Stimulated activated CD8-positive, alpha-beta memory T cell treated with anti-CD3 and anti-CD28 coated beads, Interleukin-12 subunit alpha, Interleukin-12 subunit beta, amount 100 ng/mL, for 24 hours (primary cell): ENCODE data around the gene AKIRIN2.
"Not testable (repeated sequence)": the region's sequence is repeated elsewhere in the genome, so short reads cannot be mapped to it uniquely, and the experiment has no call there.

Source experiments
- DNase-seq: peaks from one replicate; pipeline ENCODE4 v3.0.0-alpha.2; 2020; ENCODE audit errors: extremely low read depth

The AKIRIN2 gene

DNA sequence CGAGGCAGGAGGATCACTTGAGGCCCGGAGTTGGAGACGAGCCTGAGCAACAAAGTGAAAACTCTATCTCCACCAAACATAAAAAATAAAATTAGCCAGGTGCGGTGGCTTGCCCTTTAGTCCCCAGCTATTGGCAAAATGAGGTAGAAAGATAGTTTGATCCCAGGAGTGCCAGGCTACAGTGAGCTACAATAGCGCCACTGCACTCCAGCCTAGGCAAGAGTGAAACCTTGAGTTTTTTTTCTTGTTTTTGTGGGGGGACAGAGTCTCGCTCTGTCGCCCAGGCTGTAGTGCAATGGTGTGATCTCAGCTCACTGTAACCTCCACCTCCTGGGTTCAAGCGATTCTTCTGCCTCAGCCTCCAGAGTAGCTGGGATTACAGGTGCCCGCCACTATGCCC is 14.1 kb downstream of the AKIRIN2 start:
- not testable (repeated sequence) for DNase-seq

DNA sequence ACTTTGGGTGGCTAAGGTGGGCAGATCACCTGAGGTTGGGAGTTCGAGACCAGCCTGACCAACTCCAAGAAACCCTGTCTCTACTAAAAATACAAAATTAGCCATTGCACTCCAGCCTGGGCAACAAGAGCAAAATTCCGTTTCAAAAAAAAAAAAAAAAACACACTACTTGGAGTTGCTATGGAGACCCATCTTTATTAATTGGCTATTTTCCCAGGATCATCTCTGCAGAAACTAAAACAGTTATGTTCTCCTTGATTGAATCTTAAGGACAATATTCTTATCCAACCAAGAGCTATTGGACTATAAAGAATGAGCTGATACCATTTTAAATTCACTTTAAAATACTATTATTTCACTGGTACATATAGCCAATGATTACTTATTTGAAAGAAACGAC is 14.7 kb downstream of the AKIRIN2 start:
- no peak for DNase-seq

DNA sequence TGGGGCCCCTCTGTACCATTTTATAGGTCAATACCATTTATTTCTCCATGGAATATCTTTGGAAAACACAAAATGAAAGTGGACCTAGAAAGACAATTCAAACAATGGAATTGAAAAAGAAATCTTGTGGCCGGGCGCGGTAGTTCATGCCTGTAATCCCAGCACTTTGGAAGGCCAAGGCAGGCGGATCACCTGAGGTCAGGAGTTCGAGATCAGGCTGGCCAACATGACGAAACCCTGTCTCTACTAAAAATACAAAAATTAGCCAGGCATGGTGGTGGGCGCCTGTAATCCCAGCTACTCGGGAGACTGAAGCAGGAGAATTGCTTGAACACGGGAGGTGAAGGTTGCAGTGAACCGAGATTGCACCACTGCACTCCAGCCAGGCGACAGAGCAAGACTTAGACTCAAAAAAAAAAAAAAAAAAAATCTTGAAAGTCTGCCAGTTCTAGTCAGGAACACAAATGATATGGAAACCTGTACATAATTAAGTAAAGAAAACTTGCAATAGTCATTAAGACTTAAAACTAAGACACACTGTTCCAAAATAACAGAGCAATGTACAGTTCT is 15.3 kb downstream of the AKIRIN2 start:
- not testable (repeated sequence) for DNase-seq

DNA sequence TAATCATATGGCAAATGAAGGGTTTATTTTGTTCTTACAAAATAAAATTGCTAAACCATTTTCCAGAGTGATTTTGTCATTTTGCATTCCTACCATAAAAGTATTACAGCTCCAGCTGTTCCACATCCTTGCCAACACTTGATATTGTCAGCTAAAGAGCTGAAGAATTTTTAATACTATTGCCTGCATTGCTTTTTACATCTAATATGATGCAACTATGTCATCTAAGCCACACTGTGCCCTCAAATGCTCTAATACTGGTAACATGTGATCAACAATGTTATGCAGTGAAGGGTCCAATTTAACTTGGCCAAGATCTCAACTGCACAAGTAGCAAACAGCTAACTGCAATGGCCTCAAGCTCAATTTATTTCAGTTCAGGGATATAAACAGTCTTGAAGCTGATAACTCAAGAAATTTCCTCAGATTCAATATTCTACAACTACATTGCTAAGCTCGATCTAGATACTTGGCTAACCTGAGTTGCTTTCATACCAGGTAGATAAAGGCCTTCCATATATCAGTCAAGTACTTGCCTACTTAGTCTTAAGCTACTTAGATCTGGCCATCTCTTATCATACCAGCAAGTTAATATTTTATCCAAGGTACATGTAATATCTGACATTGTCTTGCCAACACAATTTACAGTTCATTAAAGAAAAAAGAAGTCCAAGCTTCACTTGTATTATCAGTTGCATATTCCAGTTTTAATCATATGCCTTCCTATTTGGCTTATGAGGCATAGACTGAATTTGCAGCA is 17.0 kb downstream of the AKIRIN2 start:
- DNase-seq: no peak

DNA sequence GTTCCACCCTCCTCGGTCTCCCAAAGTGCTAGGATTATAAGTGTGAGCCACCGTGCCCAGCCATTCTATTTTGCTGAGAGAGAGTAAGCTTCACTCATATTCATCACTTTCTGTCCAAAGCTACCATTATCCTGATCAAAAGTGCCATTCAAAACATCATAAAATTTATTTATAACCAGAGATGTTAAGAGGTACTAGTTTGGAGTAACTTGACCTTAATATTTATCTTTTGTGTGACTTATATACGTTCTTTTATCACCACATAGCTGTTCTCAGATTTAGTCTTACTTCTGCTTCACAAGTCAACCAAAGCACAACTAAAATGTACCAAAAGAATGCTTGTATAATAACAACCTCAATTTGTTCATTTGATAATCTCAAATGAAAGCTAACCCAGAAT is 18.1 kb downstream of the AKIRIN2 start:
- no peak for DNase-seq

DNA sequence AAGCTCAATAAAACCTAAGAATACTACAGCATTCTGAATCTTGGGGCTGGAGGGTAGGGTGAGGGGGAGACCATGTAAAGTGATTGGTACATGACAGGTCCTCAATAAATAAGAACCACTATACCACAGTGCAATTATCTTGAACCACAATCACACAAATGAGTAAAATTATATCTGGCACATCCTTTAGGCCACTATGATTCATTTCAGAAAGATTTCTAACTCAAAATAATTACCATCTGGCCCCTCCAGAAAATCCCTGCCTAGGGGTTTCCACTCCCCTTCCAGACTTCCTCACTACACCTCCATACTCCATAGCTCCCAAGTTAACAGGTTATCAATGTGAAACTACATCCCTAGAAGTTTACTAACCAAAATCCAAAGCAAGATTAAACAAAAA is 19.7 kb downstream of the AKIRIN2 start:
- DNase-seq: no peak

DNA sequence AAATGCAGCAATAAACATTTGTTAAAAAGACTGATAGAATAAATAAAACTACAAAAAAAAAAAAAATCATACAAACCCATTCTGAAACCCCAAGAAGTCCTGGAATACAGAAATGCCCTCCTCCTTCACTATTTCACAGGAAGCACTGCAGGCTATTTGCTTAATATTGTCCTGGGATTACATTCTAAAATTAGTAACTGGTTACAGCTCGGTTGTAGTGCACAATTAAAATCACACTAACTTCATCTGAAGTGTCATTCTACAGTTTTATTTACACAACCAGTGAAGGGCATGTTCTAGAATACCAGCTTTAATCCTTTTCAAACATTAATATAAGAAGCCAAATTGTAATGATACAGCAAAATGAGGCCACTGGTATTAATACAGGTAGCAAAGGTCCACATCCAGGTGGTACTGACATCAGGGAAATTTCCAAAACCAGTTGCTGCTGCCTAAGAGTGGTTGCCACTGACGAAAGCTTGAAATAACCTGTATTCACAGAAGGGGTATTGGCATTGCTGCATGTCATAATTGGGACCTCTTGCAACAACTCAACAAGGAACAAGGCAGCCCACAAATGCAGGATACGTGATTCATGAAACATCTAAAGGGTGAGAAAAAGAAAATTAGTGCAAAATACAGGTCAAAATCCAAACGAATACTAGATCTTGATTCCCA is 26.9 kb downstream of the AKIRIN2 start:
- no peak for DNase-seq

DNA sequence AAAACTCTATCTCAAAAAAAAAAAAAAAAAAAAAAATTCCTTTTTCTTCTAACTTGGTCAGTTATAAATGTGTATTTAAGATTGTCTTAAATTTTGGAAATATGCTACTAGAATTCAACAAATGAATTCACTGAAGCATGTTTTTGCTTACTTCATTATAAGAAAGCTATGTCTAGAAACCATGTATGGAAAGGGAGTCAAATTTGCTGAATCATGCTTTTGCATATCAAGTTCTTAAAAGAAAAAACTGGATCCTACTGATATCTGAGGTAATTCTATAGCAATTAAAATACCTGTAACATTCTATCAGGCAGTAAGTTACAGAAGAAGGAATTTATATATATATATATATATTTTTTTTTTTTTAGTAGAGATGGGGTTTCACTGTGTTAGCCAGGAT is 27.7 kb downstream of the AKIRIN2 start:
- DNase-seq: no peak

DNA sequence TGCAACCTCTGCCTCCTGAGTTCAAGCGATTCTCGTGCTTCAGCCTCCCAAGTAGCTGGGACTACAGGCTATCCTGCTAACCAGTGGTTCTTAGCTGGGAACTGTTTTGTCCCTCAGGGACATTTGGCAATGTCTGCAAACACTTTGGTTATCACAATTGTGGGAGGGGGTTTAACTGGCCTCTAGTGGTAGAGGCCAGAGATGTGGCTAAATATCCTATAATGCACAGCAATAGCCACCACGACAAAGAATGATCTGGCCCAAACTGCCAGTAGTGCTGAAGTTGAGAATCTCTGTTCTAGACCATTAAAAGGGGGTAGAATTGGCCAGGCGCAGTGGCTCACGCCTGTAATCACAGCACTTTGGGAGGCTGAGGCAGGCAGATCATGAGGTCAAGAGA is 28.8 kb downstream of the AKIRIN2 start:
- DNase-seq: no peak

DNA sequence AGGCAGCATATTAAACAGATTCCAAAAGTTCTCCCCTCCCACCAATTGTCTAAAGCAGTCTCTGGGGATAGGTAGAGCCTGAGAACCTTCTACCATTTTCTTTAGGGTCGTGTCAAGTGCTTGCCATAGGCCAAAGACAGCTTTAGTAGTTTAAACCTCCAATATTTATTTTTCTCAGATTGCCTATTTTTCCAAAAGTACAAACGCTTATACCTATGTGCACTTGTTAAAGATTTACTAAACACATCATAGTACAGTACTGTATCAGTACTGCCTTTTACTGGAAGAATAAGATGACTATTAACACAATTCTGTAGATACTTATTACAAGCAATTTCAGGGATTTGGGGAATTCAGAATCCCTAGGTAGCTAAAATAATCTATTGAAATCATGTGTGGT is 29.4 kb downstream of the AKIRIN2 start:
- DNase-seq: no peak

DNA sequence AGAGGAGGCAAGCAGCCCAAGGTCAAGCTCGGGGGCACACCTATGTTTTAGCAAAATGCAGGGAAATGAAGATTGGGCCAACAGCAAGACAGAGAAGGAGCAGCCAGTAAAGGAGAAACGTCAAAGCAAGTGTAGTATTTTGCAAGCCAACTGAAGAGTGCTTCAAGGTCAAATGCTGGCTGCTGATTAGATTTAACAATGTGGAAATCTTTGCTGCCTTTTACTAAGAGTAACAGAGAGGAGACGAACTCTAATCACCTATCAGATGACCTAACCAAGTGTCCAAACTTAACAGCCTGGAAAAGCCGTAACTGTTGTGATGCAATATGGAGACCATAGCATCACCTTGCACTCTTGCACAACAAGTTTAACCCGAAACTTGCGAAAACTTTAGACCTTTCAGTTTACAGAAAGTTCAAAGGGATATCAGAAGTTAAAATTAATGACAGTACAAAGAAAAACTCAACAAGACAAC is 30.4 kb downstream of the AKIRIN2 start:
- no peak for DNase-seq

DNA sequence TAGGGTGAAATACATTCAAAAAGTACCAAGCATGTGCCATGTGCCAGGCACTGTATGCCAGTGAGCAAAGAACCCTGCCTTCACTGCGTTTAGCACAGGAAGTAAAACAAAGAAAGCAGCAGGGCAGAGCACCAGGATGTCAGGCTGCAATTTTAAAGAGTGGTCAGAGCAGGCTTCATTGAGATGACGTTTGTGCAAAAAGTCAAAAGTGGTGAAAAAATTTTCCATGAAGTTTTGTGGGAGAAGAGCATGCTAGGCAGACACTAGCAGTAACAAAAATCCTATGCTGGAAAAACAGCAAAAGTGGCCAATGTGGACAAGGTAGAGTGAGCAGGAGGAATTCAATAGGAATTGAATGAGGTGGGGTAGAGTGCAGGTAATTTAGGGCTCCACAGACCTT is 31.3 kb downstream of the AKIRIN2 start:
- DNase-seq: no peak

DNA sequence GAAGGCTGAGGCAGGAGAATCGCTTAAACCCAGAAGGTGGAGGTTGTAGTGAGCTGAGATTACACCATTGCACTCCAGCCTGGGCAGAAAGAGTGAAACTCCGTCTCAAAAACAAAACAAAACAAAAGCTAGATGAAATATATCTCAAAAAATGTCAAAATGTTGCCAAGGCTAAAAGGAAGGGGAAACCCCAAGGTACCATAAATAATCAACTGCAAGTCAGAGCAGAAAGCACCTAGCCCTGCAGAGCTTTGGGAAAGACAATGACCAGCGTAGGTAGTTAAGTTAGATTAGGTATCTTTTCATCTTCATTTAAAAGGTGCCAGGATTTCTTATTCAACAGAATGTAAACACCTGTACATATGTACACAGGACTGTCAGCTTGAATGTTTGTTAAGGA is 33.0 kb downstream of the AKIRIN2 start:
- DNase-seq: no peak

DNA sequence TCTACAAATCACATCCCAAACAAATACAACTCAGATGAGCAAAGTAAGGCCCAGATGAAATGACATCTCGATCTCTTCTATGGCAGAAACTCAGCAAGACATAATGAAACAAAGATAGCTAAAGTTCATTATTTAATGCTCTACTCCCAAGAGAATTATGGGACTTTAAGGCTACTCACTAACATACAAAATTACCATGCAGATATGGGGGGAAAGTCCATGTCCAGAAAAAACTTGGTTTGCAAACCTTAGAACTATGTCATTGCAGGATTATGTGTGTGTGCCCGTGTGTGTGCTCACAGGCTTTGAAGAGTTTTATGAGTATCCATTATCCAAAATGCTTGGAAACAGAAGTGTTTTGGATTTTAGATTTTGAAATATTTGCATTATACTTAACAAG is 34.0 kb downstream of the AKIRIN2 start:
- DNase-seq: no peak

DNA sequence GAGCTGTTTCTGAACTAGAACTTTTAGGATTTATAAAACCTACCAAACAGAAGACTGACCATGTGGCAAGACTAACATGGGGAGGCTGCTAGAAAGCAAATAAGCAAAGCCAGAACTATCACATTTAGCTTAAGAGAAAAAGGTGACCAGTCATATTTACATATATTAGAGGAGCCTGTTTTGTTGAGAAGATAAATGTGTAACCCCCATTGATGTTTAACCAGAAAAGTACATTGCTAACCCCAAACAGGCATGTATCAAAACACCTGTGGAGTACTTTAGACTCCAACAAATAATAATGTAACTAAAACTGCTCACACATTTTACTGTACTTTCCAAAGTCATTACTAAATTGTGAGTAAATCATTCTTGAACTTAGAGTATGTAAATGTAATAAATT is 35.0 kb downstream of the AKIRIN2 start:
- no peak for DNase-seq

DNA sequence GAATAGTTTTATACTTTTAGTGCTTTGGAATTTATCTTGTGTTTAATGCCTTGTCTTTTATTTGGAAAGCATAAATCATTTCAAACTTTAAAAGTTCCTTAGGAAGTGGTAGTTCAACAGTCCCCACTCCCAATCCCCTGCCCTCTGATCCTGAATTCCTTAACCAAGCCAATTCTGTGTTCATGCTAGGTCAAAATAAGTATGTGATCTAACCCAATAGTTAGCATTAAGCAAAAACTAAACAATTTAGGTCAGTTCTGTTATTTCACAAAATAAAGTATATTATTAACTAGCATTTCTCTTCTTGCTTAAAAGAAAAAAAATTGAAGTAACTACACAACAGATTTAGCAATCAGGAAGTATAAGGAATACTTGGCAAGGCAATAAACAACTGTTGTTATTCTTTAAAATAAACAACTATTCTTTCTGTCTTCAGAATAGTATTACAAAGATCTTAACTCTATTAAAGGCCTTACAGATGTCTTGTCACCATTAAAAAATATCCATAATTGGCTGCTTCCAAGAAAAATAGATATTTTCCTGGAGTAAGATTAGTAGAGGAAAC is 37.0 kb downstream of the AKIRIN2 start:
- no peak for DNase-seq

DNA sequence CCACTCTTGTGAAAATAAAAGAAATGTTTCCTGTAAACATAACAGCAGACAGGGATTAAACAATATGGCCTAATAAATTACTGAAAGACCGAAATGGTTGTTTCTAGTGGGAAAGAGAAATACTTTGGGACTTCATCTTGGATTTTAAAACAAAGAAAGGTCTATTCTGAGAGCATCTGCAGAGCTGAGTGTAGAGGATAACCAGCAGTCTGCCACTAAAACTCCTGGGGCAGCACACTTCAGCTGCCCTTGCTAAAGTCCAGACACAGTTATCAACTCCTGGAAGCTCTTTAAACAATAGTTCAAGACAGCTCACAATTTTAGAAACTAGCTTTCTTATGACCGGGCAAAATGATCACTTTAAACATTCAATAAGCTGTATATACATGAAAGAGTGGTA is 38.6 kb downstream of the AKIRIN2 start:
- no peak for DNase-seq

DNA sequence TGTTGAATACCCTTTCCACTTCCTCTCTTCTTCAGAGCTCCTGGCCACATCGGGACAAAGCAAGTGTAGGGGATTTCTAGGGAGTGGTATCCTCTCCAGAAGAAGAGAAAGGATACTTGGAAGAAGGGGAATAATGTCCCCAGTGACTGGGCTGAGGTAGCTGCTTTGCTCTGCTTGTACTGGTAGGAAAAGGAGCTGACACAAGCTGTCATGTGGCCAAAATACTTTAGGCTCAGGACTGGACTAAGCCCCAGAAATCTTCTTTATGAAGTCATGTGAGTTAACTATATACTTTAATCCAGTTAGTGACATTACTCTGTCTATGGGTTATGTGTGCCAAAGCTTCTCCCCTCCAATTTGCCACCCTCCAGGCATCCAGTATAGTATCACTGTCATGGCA is 40.5 kb downstream of the AKIRIN2 start:
- DNase-seq: no peak

DNA sequence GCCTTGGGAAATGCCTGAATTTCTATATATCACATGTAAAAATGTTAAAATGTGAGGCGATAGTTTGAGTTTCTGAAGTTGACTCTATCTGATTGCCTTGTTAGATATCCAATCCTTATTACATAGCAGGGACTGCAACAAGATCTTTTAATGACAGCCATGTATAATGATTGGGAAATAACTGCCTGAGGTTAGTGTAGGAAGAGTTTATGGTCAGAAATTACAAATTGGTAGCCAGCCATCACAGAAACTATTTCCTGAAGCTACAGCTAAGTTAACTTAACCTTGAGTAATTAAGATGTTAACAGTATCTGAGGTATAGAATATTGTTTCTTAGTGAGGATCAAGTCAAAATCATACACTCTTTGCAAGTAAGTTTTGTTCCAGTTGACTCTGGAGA is 41.0 kb downstream of the AKIRIN2 start:
- DNase-seq: no peak

DNA sequence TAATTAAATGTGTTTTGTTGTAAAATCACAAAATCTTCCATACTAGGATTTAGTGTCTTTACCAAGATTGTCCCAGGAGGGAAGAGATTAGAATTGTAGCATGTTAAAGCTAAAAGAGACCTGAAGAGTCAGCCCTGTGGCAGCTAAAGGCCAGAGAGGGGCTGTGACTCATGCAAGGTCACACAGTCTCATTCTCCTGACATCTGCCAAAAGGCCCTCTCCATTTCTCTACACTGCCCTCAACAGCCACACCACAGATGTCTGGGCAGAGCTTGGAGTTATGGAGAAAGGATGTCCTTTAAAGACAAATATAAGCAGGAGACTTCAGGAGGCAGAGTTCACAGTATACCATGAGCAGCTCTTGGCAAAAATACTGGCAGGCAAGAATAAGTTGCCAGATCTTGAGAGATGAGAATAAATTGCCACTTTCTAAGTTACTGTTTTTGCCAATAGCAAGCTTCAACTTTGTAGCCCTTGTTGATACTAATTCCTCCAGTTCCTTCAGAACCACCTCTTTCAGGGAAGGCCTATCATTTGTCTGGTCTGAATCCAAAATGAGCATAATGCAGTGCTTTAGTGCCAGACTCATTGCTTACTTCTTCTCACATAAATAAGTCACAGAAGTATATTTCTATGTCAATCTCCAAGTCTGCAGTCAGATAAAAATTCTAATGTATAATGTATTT is 41.7 kb downstream of the AKIRIN2 start:
- no peak for DNase-seq

DNA sequence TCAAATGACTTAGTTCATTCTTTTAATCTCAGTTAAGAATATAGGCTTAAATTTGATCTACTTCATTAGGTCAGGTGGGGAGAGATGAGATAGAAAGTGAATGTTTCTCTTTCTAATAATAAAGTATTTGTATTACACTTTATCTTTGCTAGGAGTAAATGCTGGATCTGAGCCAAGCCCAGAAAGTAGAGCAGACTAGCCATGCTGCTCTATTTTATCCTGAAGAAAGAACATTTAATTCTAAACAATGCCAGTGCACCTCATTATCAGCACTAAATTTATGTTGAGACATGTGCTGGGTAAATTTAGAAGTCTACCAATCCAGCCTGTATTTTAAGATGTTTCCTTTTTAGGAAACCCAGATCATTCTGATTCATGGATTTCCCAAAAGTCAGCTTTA is 43.5 kb downstream of the AKIRIN2 start:
- DNase-seq: no peak

DNA sequence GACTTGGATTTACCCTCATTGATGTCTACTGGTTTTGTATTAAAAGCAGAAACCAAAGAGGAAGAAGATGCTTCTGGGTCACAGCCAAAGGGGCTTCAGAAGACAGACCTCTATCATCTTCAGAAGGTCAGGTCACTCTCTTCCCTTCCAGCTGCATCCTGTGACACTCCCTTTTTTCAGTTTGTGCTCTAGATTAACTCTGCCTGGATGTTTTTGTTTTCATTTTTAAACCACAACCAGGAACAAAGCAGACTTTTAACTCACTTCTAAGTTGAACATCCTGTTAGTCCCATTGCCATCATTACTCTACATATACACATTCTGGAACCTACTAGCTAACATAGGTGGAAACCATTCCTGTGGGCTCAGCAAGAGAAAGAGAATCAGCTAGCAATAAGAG is 45.2 kb downstream of the AKIRIN2 start:
- no peak for DNase-seq
